NCI-H2029 (cell line): ENCODE data around the gene SPEM3.
"Not testable (repeated sequence)": the region's sequence is repeated elsewhere in the genome, so short reads cannot be mapped to it uniquely, and the experiment has no call there.

ENCODE experiments used
- DNase-seq: peaks from one replicate; lab custom pipeline; 2025; lab: John Stamatoyannopoulos, UW

SPEM3 gene

DNA sequence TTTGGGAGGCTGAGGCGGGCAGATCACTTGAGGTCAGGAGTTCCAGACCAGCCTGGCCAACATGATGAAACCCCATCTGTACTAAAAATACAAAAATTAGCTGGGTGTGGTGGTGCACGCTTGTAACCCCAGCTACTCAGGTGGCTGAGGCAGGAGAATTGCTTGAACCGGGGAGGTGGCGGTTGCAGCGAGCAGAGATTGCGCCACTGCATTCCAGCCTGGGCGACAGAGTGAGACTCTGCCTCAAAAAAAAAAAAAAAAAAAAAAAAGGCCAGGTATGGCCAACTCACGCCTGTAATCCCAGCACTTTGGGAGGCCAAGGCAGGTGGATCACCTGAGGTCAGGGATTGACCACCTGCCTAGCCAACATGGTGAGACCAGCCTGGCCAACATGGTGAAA, 46.1 kb downstream of the SPEM3 start:
- not testable (repeated sequence) for DNase-seq

DNA sequence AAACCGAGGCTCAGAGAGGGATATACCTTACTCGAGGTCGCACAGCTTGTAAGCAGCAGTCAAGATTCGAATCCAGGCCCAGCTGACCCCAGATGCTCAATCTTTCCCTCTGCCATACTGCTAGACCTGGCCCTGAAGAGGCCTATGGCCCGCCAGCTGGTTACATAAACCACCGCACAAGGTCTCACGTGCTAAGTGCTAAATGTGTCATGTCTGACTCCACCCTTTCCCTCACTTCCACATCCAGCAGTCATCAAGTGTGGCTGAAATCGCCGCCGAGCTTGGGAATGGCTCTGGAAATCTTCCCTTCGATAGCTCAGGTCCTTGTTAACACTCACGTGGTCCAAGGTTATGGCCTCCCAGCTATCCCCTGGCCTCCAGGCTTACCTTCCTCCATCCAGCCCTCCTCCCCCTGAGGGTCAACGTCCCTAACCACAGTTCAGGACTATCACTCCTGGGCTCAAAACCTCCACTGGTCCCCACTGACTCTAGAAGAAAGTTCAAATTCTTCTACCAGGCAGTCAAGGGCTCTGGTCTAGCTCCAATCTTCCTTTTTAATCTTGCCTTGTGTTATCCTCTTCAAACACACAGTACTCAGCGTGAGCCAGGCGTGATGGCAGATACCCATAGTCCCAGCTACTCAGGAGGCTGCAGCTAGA, 47.2 kb downstream of the SPEM3 start:
- no peak for DNase-seq

DNA sequence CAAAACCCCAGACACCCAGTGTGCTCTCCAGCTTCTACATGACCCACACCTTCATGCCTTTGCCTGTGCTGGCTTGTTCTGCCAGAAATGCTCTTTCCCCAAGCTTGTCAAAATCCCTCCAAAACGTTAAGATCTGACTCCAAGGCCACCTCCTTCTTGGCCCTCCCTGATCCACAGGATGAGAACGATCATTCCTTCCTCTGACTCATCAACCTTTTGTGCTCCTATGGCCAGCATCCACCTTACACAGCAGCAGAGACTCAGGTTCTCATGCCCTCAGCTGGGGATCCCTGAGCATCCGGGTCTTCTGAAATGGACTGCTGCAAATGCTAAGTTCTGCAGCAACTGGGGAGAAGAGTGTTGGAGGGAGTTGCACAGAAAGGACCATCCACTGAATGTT, 47.8 kb downstream of the SPEM3 start:
- no peak for DNase-seq

DNA sequence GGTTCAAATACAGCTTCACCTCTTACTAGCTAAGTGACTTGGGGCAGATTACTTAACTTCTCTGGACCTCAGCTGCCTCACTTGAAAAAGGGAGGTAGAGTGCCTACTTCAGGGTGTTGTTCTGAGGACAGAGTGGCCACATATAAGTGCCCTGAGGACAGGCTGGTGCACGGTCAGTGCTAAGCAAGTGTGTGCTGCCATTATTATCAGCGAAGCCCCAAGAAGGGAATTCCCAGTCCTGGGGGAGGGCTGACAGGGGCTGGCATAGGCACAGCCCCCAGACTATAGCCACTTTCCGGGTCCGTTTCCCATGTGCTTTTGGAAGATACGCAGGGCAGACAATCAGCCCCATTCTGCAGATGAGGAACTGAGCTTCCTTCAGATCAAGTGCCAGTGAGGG, 48.3 kb downstream of the SPEM3 start:
- DNase-seq, result no peak

DNA sequence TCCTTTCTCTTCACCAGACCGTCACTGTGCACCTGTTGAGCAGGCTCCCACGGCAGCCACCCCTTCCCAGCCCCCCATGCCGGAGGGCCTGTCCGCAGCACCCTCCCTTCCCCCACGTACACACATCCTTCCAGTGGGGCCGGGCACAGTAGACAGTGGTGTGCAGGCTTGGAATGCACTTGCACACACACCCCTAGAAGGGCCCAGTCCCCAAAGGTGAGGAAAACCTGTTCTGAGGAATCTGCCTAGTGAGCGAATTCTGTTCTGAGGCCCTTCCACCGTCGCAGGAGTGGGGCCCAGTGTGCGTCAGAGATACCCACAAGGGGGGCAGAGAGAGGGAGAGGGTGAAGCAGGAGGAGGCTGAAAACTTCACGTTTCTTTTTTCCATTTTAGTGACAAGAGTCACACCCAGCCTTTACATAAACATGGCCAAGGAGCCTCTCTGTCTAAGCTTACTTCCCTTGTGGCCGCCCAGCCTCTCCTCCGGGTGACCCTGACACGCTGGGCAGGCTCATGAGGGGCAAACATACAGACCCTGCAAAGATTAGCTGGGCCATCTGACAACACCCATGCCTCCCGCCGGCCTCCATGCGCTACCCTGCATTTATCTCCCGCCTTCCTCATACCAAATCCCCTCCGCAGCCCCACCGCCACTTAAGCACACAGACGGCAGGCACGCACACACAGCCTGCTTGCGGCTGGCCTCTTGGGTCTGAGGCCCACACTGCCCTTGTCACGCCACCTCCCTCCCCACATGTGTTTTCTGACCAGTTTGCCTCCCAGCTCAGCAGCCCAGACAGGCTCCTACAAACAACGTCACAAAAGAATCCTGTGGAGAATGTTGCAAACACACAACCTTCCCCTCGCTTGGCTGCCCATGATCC, 49.0 kb downstream of the SPEM3 start:
- no peak for DNase-seq

DNA sequence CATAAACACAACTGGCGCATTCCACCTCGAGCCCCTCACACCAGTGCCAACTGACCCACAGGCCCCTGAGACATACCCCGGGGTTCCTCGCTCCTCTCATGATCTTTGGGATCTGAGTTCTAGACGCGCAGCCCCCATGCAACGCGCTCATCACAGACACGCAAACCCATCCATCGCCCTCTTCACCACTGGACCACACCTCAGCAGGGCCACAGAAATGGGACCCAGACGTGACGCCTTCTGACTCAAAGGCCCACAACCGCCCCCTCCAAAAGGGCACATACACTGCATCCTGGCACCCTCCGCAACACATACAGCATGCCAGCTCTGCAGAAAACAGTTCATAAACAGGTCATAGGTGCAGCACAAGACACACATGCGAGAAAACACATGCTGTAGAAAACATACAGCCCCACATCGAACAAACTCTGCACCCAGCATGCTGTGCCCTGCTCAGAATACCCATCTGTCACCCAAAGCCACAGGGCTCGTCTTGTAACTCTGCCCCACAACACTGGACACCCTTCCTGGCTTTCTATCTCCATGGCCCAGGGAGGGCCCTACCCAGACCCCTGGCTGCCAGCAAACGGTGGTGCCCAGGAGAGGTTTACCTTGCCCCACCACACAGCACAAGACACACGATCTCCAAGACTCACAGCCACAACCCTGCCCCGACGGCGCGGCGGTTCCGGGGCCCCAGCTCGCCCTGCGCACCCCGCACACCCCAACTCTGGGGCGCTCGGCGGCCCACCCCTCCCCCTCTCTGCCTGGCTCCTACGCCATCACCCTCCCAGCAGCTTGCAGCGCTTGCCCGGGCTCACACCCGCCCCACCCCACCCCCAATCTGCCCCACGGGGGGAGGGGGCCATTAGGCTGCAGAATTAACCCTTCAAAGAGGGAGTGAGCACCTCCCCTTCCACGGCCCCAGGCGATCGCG, 49.9 kb downstream of the SPEM3 start:
- no peak for DNase-seq

DNA sequence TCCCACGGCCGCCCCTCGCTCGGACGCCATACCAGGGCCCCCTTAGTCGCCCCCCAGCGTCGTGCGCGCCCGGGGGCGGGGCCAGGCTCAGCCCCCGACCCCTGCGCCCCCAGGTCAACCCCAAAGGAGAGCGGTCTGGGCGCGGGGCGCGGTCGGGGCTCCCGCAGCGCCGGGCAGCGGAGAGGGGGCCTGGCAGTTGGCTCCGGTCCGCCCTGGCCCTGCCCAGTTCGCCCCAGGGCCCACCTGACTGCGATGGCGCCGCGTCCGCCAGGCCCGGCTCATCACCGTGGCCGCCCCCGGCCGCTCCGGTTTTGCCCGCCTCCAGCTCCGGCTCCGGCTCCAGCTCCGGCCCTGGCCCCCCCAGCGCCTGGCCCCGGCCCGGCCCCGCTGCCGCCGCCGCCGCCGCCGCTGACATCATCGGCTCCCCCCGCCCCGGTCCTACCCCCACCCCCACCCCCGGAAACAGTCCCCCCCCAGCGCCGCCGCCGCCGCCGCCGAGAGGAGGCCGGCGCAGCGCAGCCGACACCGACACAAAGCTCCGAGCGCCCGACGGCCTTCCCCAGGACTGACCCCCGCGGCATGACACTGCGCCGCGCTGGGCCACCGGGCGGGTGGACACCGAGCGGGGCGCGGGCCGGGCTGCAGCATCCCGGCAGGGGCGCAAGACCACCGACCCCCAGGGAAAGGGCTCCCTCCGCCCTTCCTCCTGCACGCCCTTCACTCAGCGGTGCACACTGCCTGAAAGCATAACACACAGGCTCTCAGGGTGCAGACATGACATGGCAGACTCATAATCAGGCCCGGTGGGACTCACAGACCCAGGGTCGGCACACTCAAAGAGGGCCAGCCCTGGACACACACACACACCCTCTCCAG, 50.8 kb downstream of the SPEM3 start, which contains the start of gene ZBTB4:
TSS of gene ZBTB4 (minus strand) at position 419 of the 876 bp plus-strand sequence. CDS start 12,830 bp downstream, outside the sequence.
- DNase-seq, result no peak

DNA sequence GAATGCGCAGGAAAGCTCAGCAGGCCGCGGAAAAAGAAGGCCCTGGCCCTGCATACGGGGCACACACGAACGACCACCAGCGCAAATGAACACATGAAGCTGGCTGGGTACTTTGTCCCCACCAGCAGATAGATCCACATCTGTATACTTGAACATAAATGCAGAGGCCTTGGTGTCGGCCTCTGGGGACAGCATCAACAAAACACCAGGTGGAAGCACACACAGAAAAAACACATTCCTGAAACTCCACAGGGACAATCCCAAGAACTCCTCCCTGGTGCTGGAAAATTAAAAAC, 51.4 kb downstream of the SPEM3 start:
- no peak for DNase-seq

DNA sequence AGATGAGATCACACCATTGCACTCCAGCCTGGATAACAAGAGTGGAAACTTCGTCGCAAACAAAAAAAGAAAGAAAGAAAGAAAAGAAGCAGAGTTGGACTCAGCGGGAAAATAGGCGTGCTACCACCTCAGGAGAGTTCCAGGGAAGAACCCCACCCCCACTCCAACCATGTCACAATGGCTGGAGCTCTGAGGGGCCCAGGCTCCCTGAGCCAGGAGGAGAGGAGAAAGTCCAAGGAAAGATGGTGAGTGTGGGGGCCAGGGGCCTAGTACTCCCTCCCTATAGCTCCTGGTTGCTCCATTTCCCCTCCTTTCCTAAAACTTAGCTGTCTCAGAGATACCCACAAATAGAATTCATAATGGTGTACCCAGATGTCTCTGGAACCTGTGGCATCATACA, 52.6 kb downstream of the SPEM3 start, which contains the start of gene SLC35G6:
TSS of gene SLC35G6 (plus strand) at position 172 of the 400 bp plus-strand sequence. CDS start at position 243, 71 bp downstream.
- DNase-seq, result not testable (repeated sequence)

DNA sequence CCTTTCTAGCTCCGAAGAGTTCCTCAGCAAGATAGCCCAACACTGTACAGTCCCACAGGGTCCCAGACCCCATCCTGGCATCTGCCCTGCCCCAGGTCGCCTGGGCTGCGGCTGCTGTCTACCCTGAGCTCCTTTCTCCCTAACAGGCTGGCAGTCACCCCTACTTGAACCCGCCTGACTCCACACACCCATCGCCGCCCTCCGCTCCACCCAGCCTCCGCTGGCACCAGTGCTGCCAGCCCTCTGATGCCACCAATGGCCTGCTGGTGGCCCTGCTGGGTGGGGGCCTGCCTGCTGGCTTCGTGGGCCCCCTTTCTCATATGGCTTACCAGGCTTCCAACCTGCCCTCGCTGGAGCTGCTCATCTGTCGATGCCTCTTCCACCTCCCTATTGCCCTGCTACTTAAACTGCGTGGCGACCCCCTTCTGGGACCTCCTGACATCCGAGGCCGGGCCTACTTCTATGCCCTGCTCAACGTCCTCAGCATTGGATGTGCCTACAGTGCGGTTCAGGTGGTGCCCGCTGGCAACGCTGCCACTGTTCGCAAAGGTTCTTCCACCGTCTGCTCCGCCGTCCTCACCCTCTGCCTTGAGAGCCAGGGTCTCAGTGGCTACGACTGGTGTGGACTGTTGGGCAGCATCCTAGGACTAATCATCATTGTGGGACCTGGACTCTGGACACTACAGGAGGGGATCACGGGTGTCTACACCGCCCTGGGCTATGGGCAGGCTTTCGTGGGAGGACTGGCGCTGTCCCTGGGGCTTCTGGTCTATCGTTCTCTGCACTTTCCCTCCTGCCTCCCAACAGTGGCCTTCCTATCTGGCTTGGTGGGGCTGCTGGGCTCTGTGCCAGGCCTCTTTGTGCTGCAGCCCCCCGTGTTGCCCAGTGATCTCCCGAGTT, 53.4 kb downstream of the SPEM3 start:
- DNase-seq, result not testable (repeated sequence)
